MCF 10A (cell line): ENCODE data around the gene ASCC2. TPM values are rescaled to one million over a fixed set of nuclear protein-coding genes. Genes with fewer than 3 reads are reported as not detected.

Experiments
- BruUV-seq: library from RNA; stranded (reverse); fragments of 400-500 nt; replicated peaks from 2 replicates; lab custom pipeline; 2021; lab: Mats Ljungman, UMichigan
- CTCF ChIA-PET: fragments of 300-600 bp; sonication (Branson Sonifier 250); formaldehyde crosslinking; extraction: SDS; loops from one replicate; lab custom pipeline; 2021; ENCODE audit warnings: antibody characterized with exemption, inconsistent platforms; lab: Yijun Ruan, JAX
- POLR2A ChIA-PET: fragments of 300-600, 350-650 bp; sonication (Branson Sonifier 250); formaldehyde crosslinking; extraction: SDS; loops from one replicate; lab custom pipeline; 2020; ENCODE audit warnings: antibody characterized with exemption, inconsistent platforms; lab: Yijun Ruan, JAX
- DNase-seq: peaks from one replicate; pipeline ENCODE4 v3.0.0-alpha.2; 2018; ENCODE audit not compliant: unreplicated experiment
- H3K27ac Mint-ChIP-seq: one replicate; pipeline ENCODE4 v1.8.0; 2022; ENCODE audit warnings: mild to moderate bottlenecking, low read depth, mixed read lengths; ENCODE audit not compliant: unreplicated experiment
- H3K27me3 Mint-ChIP-seq: one replicate; pipeline ENCODE4 v1.8.0; 2022; ENCODE audit warnings: mixed read lengths; ENCODE audit not compliant: insufficient read depth, unreplicated experiment
- H3K36me3 Mint-ChIP-seq: one replicate; pipeline ENCODE4 v1.8.0; 2022; ENCODE audit warnings: mild to moderate bottlenecking, moderate library complexity, mixed read lengths; ENCODE audit not compliant: insufficient read depth, unreplicated experiment
- H3K4me1 Mint-ChIP-seq: one replicate; pipeline ENCODE4 v1.8.0; 2022; ENCODE audit warnings: mixed read lengths; ENCODE audit not compliant: insufficient read depth, unreplicated experiment
- H3K4me3 Mint-ChIP-seq: one replicate; pipeline ENCODE4 v1.8.0; 2022; ENCODE audit warnings: mild to moderate bottlenecking, moderate library complexity, mixed read lengths; ENCODE audit not compliant: unreplicated experiment
- H3K9me3 Mint-ChIP-seq: one replicate; pipeline ENCODE4 v1.8.0; 2022; ENCODE audit warnings: mixed read lengths; ENCODE audit not compliant: unreplicated experiment
- CTCF ChIP-seq: fragments of 200-600 bp; IDR thresholded peaks from one replicate; pipeline ENCODE4 v1.8.0; 2022; ENCODE audit warnings: antibody characterized with exemption, mild to moderate bottlenecking; ENCODE audit not compliant: unreplicated experiment
- intact Hi-C: fragments of 100-400 bp; cut with micrococcal nuclease; formaldehyde crosslinking; loops from 2 replicates; pipeline ENCODE4 v1.14.1; 2022
- total RNA-seq: library from RNA; stranded (reverse); gene quantifications from 2 replicates; pipeline ENCODE4 v1.2.3, GENCODE V29; 2022

ASCC2 gene
- total RNA-seq, 1 experiment from 2014 or later: 70.7 TPM

GRCh38 chr22:29784451-29785361, 53.4 kb downstream of the ASCC2 start:
- ChIA-PET POLR2A (no interaction called here), CTCF (no interaction called here)
- BruUV-seq: no TSS peak
- DNase-seq: no peak
- Mint-ChIP-seq H3K27ac (no peak overlapping the region), H3K4me3 (no peak overlapping the region), H3K4me1 (peaks cover 20% of the 10 kb centered on the region), H3K9me3 (no peaks in the 10 kb centered on the region), H3K27me3 (no peaks in the 10 kb centered on the region), H3K36me3 (peaks cover 14% of the 10 kb centered on the region)
- intact Hi-C loops: no loop called here
- TF ChIP-seq CTCF: no peak

GRCh38 chr22:29782061-29782845, 55.8 kb downstream of the ASCC2 start:
- H3K27ac Mint-ChIP-seq: peak overlapping the region; percentile 31
- peak; percentile 28 for DNase-seq
- no peak overlapping the region for H3K4me3 Mint-ChIP-seq
- H3K36me3 Mint-ChIP-seq: no peaks in the 10 kb centered on the region
- intact Hi-C loops: no loop called here
- H3K4me1 Mint-ChIP-seq: peaks cover 29% of the 10 kb centered on the region
- no peaks in the 10 kb centered on the region for H3K27me3 Mint-ChIP-seq
- CTCF ChIA-PET: interaction anchor here (0.6 to 3.0 kb wide), 3 partner anchors 9 to 921 kb away, joined by 4 to 16 read pairs (median 5); no protein-coding TSS in a partner anchor
- no peak for TF ChIP-seq CTCF
- BruUV-seq: no TSS peak
- POLR2A ChIA-PET: interaction anchor here (0.6 to 1.5 kb wide), 5 partner anchors 9 to 120 kb away, joined by 3 to 7 read pairs (median 4); partner anchors contain the start of genes UQCR10 and ZMAT5
- H3K9me3 Mint-ChIP-seq: no peaks in the 10 kb centered on the region

GRCh38 chr22:29780748-29781676, 57.1 kb downstream of the ASCC2 start:
- BruUV-seq: no TSS peak
- peak; percentile 42 for DNase-seq
- Mint-ChIP-seq H3K4me1 (peaks cover 29% of the 10 kb centered on the region), H3K4me3 (no peak overlapping the region), H3K36me3 (no peaks in the 10 kb centered on the region), H3K27me3 (no peaks in the 10 kb centered on the region), H3K9me3 (no peaks in the 10 kb centered on the region), H3K27ac (peak overlapping the region; percentile 31)
- ChIA-PET POLR2A (interaction anchor here (1.2 to 1.5 kb wide), 2 partner anchors 14 to 36 kb away, joined by 5 to 7 read pairs; partner anchors contain the start of genes UQCR10 and ZMAT5), CTCF (interaction anchor here (0.6 to 3.0 kb wide), 5 partner anchors 8 to 923 kb away, joined by 3 to 16 read pairs (median 4); no protein-coding TSS in a partner anchor)
- intact Hi-C loops: no loop called here
- no peak for TF ChIP-seq CTCF
